T-cell (primary cell): Measurements from ENCODE around the gene E2F7. TPM values are rescaled to one million over a fixed set of nuclear protein-coding genes. Genes with fewer than 3 reads are reported as not detected.

ENCODE experiments used
- ATAC-seq, 4 experiments: fragments of 200-7000 bp in 3 of 4; fragments of 150-1000 bp in 1 of 4; cut with Tn5 transposase; replicated peaks in 1 of 4; 1 replicate in 3 of 4; 2 replicates in 1 of 4; pipeline ENCODE4 v1.10.0; 2021; ENCODE audit warnings: moderate library complexity in 3 of 4, mild to moderate bottlenecking in 2 of 4, moderate number of reproducible peaks in 1 of 4
- CTCF ChIA-PET, 2 donors: fragments of 300-600 bp; sonication (Branson Sonifier 250); formaldehyde crosslinking; loops; one replicate each; lab custom pipeline; 2022; ENCODE audit warnings: antibody characterized with exemption in 2 of 2; lab: Charles Lee
- POLR2A ChIA-PET, 2 donors: fragments of 300-600 bp; sonication (Branson Sonifier 250); formaldehyde crosslinking; loops; one replicate each; lab custom pipeline; 2022; ENCODE audit warnings: antibody characterized with exemption in 2 of 2; lab: Charles Lee
- DNase-seq, 35 experiments: peaks; one replicate each; pipeline versions ENCODE4 v3.0.0 to v3.0.0-alpha.2; 2013 to 2023
- H3K27ac ChIP-seq: one replicate; pipeline ENCODE4 v1.5.1; 2013; ENCODE audit warnings: low read length
- H3K27me3 ChIP-seq, 2 experiments: replicated peaks in 1 of 2; 1 replicate in 1 of 2; 2 replicates in 1 of 2; pipeline versions ENCODE4 v1.6.1 to v1.7.0; 2013; ENCODE audit warnings: low read length in 1 of 2, mixed read lengths in 1 of 2; ENCODE audit not compliant: control insufficient read depth in 2 of 2, insufficient read depth in 2 of 2; ENCODE audit errors: extremely low read depth in 1 of 2
- H3K36me3 ChIP-seq, 2 donors: 1 replicate in 1 of 2; 2 replicates in 1 of 2; pipeline versions ENCODE4 v1.6.1 to v1.7.0; 2013; ENCODE audit warnings: low read length in 1 of 2; ENCODE audit not compliant: control insufficient read depth in 2 of 2, insufficient read depth in 1 of 2; ENCODE audit errors: extremely low read depth in 1 of 2
- H3K4me1 ChIP-seq, 2 experiments: 1 replicate in 1 of 2; 2 replicates in 1 of 2; pipeline versions ENCODE4 v1.6.1 to v1.7.0; 2013; ENCODE audit warnings: low read length in 2 of 2, mixed read lengths in 1 of 2; ENCODE audit not compliant: insufficient read depth in 2 of 2, control insufficient read depth in 1 of 2; ENCODE audit errors: extremely low read depth in 1 of 2
- H3K4me3 ChIP-seq, 2 donors: 1 replicate in 1 of 2; 2 replicates in 1 of 2; pipeline versions ENCODE4 v1.5.1 to v1.7.0; 2013; ENCODE audit warnings: mild to moderate bottlenecking in 2 of 2, low read length in 1 of 2, moderate library complexity in 1 of 2; ENCODE audit not compliant: control insufficient read depth in 1 of 2; ENCODE audit errors: extremely low read depth in 1 of 2
- H3K9me3 ChIP-seq: 2 replicates; pipeline ENCODE4 v1.7.0; 2013
- H3K27ac Mint-ChIP-seq, 2 donors: one replicate each; pipeline ENCODE4 v1.8.0; 2020 to 2021; ENCODE audit warnings: mild to moderate bottlenecking in 2 of 2, mixed read lengths in 2 of 2
- H3K27me3 Mint-ChIP-seq, 2 donors: one replicate each; pipeline ENCODE4 v1.8.0; 2021 to 2022; ENCODE audit warnings: mixed read lengths in 2 of 2
- H3K36me3 Mint-ChIP-seq: one replicate; pipeline ENCODE4 v1.8.0; 2021; ENCODE audit warnings: mixed read lengths
- H3K4me1 Mint-ChIP-seq, 3 donors: one replicate each; pipeline ENCODE4 v1.8.0; 2020 to 2022; ENCODE audit warnings: mixed read lengths in 3 of 3, mild to moderate bottlenecking in 1 of 3
- H3K4me3 Mint-ChIP-seq, 3 donors: one replicate each; pipeline ENCODE4 v1.8.0; 2020 to 2022; ENCODE audit warnings: mild to moderate bottlenecking in 3 of 3, mixed read lengths in 3 of 3, moderate library complexity in 3 of 3
- H3K9me3 Mint-ChIP-seq, 3 donors: one replicate each; pipeline ENCODE4 v1.8.0; 2020 to 2022; ENCODE audit warnings: mixed read lengths in 3 of 3
- WGBS: methylation state at CpG from one replicate; pipeline ENCODE4 v1.1.5; 2013; ENCODE audit warnings: missing lambda C conversion rate; ENCODE audit not compliant: insufficient coverage; 5-methylcytosine and 5-hydroxymethylcytosine counted together
- total RNA-seq, 35 experiments: library from RNA in 6 of 35; stranded (reverse) in 6 of 35; fragments of 120-200 nt in 1 of 35; gene quantifications; one replicate each; pipeline versions ENCODE4 v1.2.1 to v1.2.4 and lab custom pipeline; 2013 to 2026

Gene E2F7
- total RNA-seq, 5 donors from 2014 or later (not counting 1 experiment from before 2014, with no cell fraction given): 0.13 to 0.66 (median 0.58) TPM

DNA sequence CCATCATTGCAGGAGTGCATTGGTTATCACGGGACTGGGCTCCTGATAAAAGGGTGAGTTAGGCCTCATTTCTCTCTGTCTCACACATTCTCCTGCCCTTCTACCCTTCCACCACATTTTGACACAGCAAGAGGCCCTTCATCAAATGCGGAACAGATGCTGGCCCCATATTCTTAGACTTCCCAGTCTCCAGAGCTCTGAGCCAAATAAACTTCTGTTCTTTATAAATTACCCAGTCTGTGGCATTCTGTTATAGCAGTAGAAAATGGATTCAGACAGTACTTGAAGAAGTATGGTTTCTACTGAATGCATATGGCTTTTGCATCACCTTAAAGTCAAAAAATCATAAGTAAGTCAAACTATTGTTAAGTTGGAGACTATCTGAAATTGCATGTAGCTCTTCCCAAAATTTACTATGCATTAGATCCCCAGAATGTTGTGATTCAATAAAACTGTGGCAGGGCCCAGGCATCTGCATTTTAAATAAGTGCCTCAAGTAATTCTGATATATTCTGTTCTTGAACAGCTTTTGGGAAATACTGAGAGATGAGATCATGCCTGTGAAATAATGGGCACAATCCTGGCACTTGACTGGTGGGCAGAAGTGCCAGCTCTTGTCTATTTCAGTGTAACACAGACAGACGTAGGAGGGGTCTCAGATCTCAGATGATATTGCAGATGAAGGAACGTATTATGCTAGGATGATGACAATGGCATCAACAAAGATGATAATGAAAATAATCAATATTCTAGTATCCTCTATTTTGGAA lies 68.2 kb downstream of the E2F7 start:
- no peaks in the 10 kb centered on the region for H3K36me3 Mint-ChIP-seq
- H3K4me1 Mint-ChIP-seq: no peaks in the 10 kb centered on the region
- Histone ChIP-seq H3K36me3 (no peaks in the 10 kb centered on the region), H3K9me3 (no peaks in the 10 kb centered on the region), H3K4me1 (no peaks in the 10 kb centered on the region), H3K27ac (no peak overlapping the region), H3K27me3 (no peaks in the 10 kb centered on the region), H3K4me3 (no peak overlapping the region)
- no peaks in the 10 kb centered on the region for H3K9me3 Mint-ChIP-seq
- no peak overlapping the region for H3K27ac Mint-ChIP-seq
- ATAC-seq: no peak
- H3K27me3 Mint-ChIP-seq: peaks cover 11 to 13% of the 10 kb centered on the region in 2 donors
- no peak for DNase-seq
- H3K4me3 Mint-ChIP-seq: no peak overlapping the region
- ChIA-PET POLR2A (no interaction called here), CTCF (no interaction called here)
- no CpG with 5 or more reads among the region's 4 CpGs for WGBS

DNA sequence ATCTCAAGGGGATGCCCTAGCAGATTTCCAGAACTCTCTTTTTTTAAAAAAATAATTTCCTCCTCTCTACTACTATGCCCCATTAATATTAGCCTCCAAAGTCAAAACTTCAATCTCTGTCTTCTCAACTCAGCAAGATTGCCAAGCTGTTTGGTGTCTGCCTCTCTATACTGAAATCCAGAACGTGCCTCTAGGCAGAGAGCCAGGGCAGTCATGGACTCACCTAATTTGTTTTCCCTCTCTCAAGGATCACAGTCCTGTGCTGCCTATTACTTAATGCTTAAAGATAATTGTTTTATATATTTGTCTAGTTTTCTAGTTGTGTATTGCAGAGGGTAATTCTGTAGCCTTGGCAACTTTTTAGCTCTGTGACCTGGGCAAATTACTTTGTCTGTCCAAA lies 74.7 kb downstream of the E2F7 start:
- H3K9me3 ChIP-seq: no peaks in the 10 kb centered on the region
- POLR2A ChIA-PET: no interaction called here
- Mint-ChIP-seq H3K4me3 (no peak overlapping the region), H3K36me3 (no peaks in the 10 kb centered on the region), H3K27me3 (peaks cover 7 to 10% of the 10 kb centered on the region in 2 donors), H3K27ac (no peak overlapping the region), H3K9me3 (peaks cover 0 to 3% (median 3%) of the 10 kb centered on the region in 3 donors), H3K4me1 (no peaks in the 10 kb centered on the region)
- no peaks in the 10 kb centered on the region for H3K4me1 ChIP-seq
- no peaks in the 10 kb centered on the region for H3K36me3 ChIP-seq
- CTCF ChIA-PET: no interaction called here
- no peak for ATAC-seq
- H3K27me3 ChIP-seq: no peaks in the 10 kb centered on the region
- no peak overlapping the region for H3K4me3 ChIP-seq
- no peak overlapping the region for H3K27ac ChIP-seq
- DNase-seq: no peak
- no CpG with 5 or more reads among the region's 1 CpG for WGBS

DNA sequence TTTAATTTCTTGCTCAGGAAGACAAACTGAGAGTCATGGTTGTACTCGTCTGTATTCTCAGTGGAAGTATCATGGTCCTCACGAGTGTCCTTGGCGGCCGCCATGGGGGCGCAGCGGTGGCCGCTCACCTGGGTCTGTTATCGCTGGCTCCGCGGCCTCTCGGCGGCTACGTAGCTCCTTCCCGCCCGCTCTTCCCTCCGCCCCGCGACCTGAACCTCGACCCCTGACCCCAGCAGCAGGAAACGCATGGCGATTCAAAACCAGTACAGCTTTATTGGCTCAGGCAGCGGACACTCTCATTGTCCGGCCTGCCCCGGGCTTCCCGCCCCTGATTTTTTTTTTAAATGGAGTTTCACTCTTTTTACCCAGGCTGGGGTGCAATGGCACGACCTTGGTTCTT lies 80.8 kb downstream of the E2F7 start:
- Histone ChIP-seq H3K4me3 (no peak overlapping the region), H3K9me3 (no peaks in the 10 kb centered on the region), H3K27me3 (peaks cover 0 to 9% of the 10 kb centered on the region in 2 experiments), H3K27ac (no peak overlapping the region), H3K4me1 (no peaks in the 10 kb centered on the region), H3K36me3 (no peaks in the 10 kb centered on the region)
- WGBS: 94% methylated on average over 22 of the region's 26 CpGs
- peaks cover 3 to 4% of the 10 kb centered on the region in 2 donors for H3K27me3 Mint-ChIP-seq
- ChIA-PET POLR2A (no interaction called here), CTCF (no interaction called here)
- no peaks in the 10 kb centered on the region for H3K36me3 Mint-ChIP-seq
- no peak overlapping the region for H3K27ac Mint-ChIP-seq
- H3K4me3 Mint-ChIP-seq: no peak overlapping the region
- no peaks in the 10 kb centered on the region for H3K4me1 Mint-ChIP-seq
- DNase-seq (no peak), ATAC-seq (no peak)
- H3K9me3 Mint-ChIP-seq: peaks cover 9 to 21% (median 19%) of the 10 kb centered on the region in 3 donors

DNA sequence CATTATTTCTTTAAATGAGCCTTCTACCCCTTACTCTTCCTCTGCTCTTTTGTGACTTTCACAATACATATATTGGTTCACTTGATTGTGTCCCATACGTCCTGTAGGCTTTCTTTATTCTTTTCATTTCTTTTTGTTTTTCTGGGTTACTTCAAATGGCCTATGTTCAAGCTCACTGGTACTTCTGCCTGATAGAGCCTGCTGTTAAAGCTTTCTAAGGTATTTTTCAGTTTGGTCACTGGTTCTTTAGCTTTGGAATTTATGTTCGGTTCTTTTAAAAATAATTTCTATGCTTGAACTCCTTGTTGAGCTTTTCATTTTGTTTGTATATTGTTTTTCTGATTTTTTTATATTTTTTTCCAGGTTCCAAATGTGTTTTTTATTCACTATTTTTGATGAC lies 81.9 kb downstream of the E2F7 start:
- H3K4me1 Mint-ChIP-seq: no peaks in the 10 kb centered on the region
- peaks cover 3 to 4% of the 10 kb centered on the region in 2 donors for H3K27me3 Mint-ChIP-seq
- DNase-seq (no peak), ATAC-seq (no peak)
- no peak overlapping the region for H3K27ac Mint-ChIP-seq
- CTCF ChIA-PET: no interaction called here
- peaks cover 9 to 21% (median 19%) of the 10 kb centered on the region in 3 donors for H3K9me3 Mint-ChIP-seq
- Histone ChIP-seq H3K4me1 (no peaks in the 10 kb centered on the region), H3K27me3 (peaks cover 0 to 9% of the 10 kb centered on the region in 2 experiments), H3K27ac (no peak overlapping the region), H3K4me3 (no peak overlapping the region), H3K9me3 (no peaks in the 10 kb centered on the region), H3K36me3 (no peaks in the 10 kb centered on the region)
- H3K4me3 Mint-ChIP-seq: no peak overlapping the region
- WGBS: no CpG with 5 or more reads among the region's 2 CpGs
- POLR2A ChIA-PET: no interaction called here
- no peaks in the 10 kb centered on the region for H3K36me3 Mint-ChIP-seq

DNA sequence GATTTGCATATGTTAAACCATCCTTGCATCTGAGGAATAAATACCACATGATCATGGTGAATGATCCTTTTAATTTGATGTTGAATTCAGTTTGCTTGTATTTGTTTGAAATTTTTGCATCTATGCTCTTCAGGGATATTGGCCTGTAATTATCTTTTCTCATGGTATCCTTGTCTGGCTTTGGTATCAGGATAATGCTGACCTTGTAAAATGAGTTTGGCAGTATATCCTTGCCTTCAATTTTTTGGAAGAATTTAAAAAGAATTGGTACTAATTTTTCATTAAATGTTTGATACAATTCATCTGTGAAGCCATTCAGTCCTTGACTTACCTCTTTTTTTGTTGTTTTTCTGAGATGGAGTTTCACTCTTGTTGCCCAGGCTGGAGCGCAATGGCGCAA lies 85.2 kb downstream of the E2F7 start:
- H3K27ac Mint-ChIP-seq: no peak overlapping the region
- no peaks in the 10 kb centered on the region for H3K4me1 Mint-ChIP-seq
- no CpG with 5 or more reads among the region's 2 CpGs for WGBS
- H3K27me3 ChIP-seq: peaks cover 0 to 5% of the 10 kb centered on the region in 2 experiments
- no peaks in the 10 kb centered on the region for H3K36me3 ChIP-seq
- H3K4me3 ChIP-seq: no peak overlapping the region
- no peaks in the 10 kb centered on the region for H3K4me1 ChIP-seq
- no peak overlapping the region for H3K27ac ChIP-seq
- DNase-seq: no peak
- H3K4me3 Mint-ChIP-seq: no peak overlapping the region
- H3K9me3 ChIP-seq: no peaks in the 10 kb centered on the region
- ChIA-PET CTCF (no interaction called here), POLR2A (no interaction called here)
- no peak for ATAC-seq
- H3K9me3 Mint-ChIP-seq: peaks cover 9 to 21% (median 19%) of the 10 kb centered on the region in 3 donors
- no peaks in the 10 kb centered on the region for H3K27me3 Mint-ChIP-seq
- H3K36me3 Mint-ChIP-seq: no peaks in the 10 kb centered on the region

DNA sequence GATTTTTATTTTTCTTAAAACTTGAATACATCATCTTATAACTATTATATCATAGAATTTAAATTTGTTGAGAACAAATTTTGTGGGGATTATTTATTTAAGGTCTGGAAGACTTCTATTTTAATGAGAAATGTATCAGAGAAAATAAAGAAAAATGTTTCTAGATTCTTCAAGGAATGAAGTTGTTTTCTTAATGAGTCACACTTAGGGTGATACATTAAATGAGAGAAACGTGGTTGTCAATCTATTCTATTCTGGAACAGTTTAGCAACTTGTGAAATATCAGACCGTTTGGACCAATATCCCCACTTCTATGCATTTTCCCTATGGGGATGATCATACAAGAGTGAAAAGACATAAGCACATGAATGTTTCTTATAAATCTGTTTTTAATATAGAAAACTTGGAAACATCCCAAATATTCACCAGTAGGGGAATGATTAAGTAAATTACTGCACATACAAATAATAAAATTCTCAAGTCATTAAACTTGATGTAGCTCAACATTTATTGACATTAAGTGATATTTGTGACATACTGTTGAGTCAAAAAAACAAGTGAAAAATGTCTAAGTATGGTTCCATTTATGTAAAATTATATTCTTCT lies 88.5 kb downstream of the E2F7 start:
- Histone ChIP-seq H3K27me3 (peaks cover 0 to 3% of the 10 kb centered on the region in 2 experiments), H3K4me1 (no peaks in the 10 kb centered on the region), H3K4me3 (no peak overlapping the region), H3K36me3 (no peaks in the 10 kb centered on the region), H3K9me3 (no peaks in the 10 kb centered on the region), H3K27ac (no peak overlapping the region)
- Mint-ChIP-seq H3K4me1 (peaks cover 2 to 8% (median 4%) of the 10 kb centered on the region in 3 donors), H3K4me3 (no peak overlapping the region), H3K9me3 (peaks cover under 1% of the 10 kb centered on the region in 3 donors), H3K36me3 (no peaks in the 10 kb centered on the region), H3K27ac (no peak overlapping the region), H3K27me3 (peaks cover 0 to 5% of the 10 kb centered on the region in 2 donors)
- ChIA-PET POLR2A (no interaction called here), CTCF (no interaction called here)
- no peak for DNase-seq
- WGBS: no CpG with 5 or more reads among the region's 2 CpGs
- no peak for ATAC-seq
